Esophagus squamous epithelium (tissue), 5 donors: ENCODE results near the gene PLEKHA7. TPM values are rescaled to one million over a fixed set of nuclear protein-coding genes. Genes with fewer than 3 reads are reported as not detected.
A peak's percentile ranks its signal among the peaks of the same experiment; 100 is the strongest.

ENCODE experiments used
- DNase-seq: peaks from one replicate; lab custom pipeline; 2025; lab: John Stamatoyannopoulos, UW
- H3K27ac ChIP-seq, 4 donors: fragments of 200-600 bp; sonication (generic); one replicate each; pipeline ENCODE4 v1.5.1; 2016 to 2019; ENCODE audit warnings: mild to moderate bottlenecking in 1 of 4
- H3K27me3 ChIP-seq, 4 donors: fragments of 200-600 bp; sonication (generic); 1 replicate in 3 of 4; 2 replicates in 1 of 4; pipeline versions ENCODE4 v1.5.1 to v1.6.0; 2017 to 2021; ENCODE audit warnings: antibody characterized with exemption in 1 of 4
- H3K36me3 ChIP-seq, 3 donors: fragments of 200-600 bp; sonication (generic); one replicate each; pipeline ENCODE4 v1.5.1; 2016 to 2019
- H3K4me1 ChIP-seq, 3 donors: fragments of 200-600 bp; sonication (generic); one replicate each; pipeline ENCODE4 v1.5.1; 2017 to 2019
- H3K4me3 ChIP-seq, 4 donors: fragments of 200-600 bp; sonication (generic); 1 replicate in 3 of 4; 2 replicates in 1 of 4; pipeline ENCODE4 v1.5.1; 2016 to 2019; ENCODE audit warnings: mild to moderate bottlenecking in 2 of 4, moderate library complexity in 1 of 4
- H3K9me3 ChIP-seq, 3 donors: fragments of 200-600 bp; sonication (generic); one replicate each; pipeline ENCODE4 v1.5.1; 2016 to 2019
- CTCF ChIP-seq, 6 experiments: fragments of 450-650 bp in 4 of 6; fragments of 200-600 bp in 2 of 6; sonication (generic) in 2 of 6; IDR thresholded peaks; one replicate each; pipeline ENCODE4 v1.5.1; 2016 to 2019; ENCODE audit warnings: antibody characterized with exemption in 6 of 6, mild to moderate bottlenecking in 4 of 6, moderate library complexity in 4 of 6
- POLR2A ChIP-seq, 4 donors: fragments of 450-650 bp; IDR thresholded peaks; one replicate each; pipeline ENCODE4 v1.6.1; 2017; ENCODE audit warnings: antibody characterized with exemption in 4 of 4, mild to moderate bottlenecking in 4 of 4, moderate library complexity in 3 of 4
- WGBS, 2 donors: methylation state at CpG; one replicate each; pipeline ENCODE4 v1.1.5; 2018; 5-methylcytosine and 5-hydroxymethylcytosine counted together
- intact Hi-C: fragments of 100-400 bp; cut with DNase I; formaldehyde crosslinking; loops from one replicate; pipeline ENCODE4 v1.15.0; 2022
- total RNA-seq, 4 donors: library from RNA; depleted of rRNA; stranded (reverse); fragments of >200 nt; gene quantifications; one replicate each; pipeline ENCODE4 v1.1.0, GENCODE V29; 2016
- donor health status: DM: yes; HTN: yes; CAD: no.

PLEKHA7 gene
- total RNA-seq, 4 donors from 2014 or later: 49.8 to 129 (median 59.3) TPM

GRCh38 chr11:16806791-16807190 is 207.4 kb downstream of the PLEKHA7 start:
- peaks cover 0 to 71% (median 41%) of the 10 kb centered on the region in 3 donors for H3K4me1 ChIP-seq
- H3K36me3 ChIP-seq: peaks cover 0 to 46% (median 0%) of the 10 kb centered on the region in 3 donors
- H3K27me3 ChIP-seq: no peaks in the 10 kb centered on the region
- no peaks in the 10 kb centered on the region for H3K9me3 ChIP-seq
- no peak overlapping the region for H3K4me3 ChIP-seq
- H3K27ac ChIP-seq: peak overlapping the region in 2 of 4 donors; percentile 42 to 43
- no peak for TF ChIP-seq CTCF (IDR thresholded peaks at IDR 0.05)
- TF ChIP-seq POLR2A (IDR thresholded peaks at IDR 0.05): no peak
- DNase-seq: no peak
- 25 to 40% methylated on average over 9 to 11 of the region's 11 CpGs for WGBS, 2 donors
- intact Hi-C loops: no loop called here

GRCh38 chr11:16805938-16806337 is 208.3 kb downstream of the PLEKHA7 start:
- H3K4me3 ChIP-seq: no peak overlapping the region
- H3K4me1 ChIP-seq: peaks cover 0 to 63% (median 37%) of the 10 kb centered on the region in 3 donors
- peak overlapping the region in 1 of 4 donors; percentile 42 for H3K27ac ChIP-seq
- no peak for DNase-seq
- no peaks in the 10 kb centered on the region for H3K27me3 ChIP-seq
- intact Hi-C loops: no loop called here
- peaks cover 0 to 46% (median 5%) of the 10 kb centered on the region in 3 donors for H3K36me3 ChIP-seq
- no peaks in the 10 kb centered on the region for H3K9me3 ChIP-seq
- no peak for TF ChIP-seq CTCF (IDR thresholded peaks at IDR 0.05)
- no peak for TF ChIP-seq POLR2A (IDR thresholded peaks at IDR 0.05)
- WGBS, 2 donors: 81 to 84% methylated on average over 8 of the region's 8 CpGs

GRCh38 chr11:16804104-16804947 is 209.9 kb downstream of the PLEKHA7 start:
- Histone ChIP-seq H3K4me3 (no peak overlapping the region), H3K4me1 (peaks cover 0 to 47% (median 28%) of the 10 kb centered on the region in 3 donors), H3K9me3 (no peaks in the 10 kb centered on the region), H3K27me3 (no peaks in the 10 kb centered on the region), H3K36me3 (peaks cover 0 to 62% (median 5%) of the 10 kb centered on the region in 3 donors), H3K27ac (peak overlapping the region in 1 of 4 donors; percentile 5)
- DNase-seq: no peak
- TF ChIP-seq CTCF (IDR thresholded peaks at IDR 0.05): no peak
- TF ChIP-seq POLR2A (IDR thresholded peaks at IDR 0.05): no peak
- intact Hi-C loops: no loop called here
- 53 to 58% methylated on average over 6 to 7 of the region's 7 CpGs for WGBS, 2 donors

GRCh38 chr11:16801288-16801980 is 212.8 kb downstream of the PLEKHA7 start:
- TF ChIP-seq CTCF (IDR thresholded peaks at IDR 0.05) (no peak), POLR2A (IDR thresholded peaks at IDR 0.05) (no peak)
- intact Hi-C loops: no loop called here
- Histone ChIP-seq H3K4me3 (no peak overlapping the region), H3K36me3 (peaks cover 0 to 85% (median 5%) of the 10 kb centered on the region in 3 donors), H3K9me3 (no peaks in the 10 kb centered on the region), H3K27ac (no peak overlapping the region), H3K4me1 (peaks cover 0 to 24% (median 13%) of the 10 kb centered on the region in 3 donors), H3K27me3 (no peaks in the 10 kb centered on the region)
- no peak for DNase-seq
- WGBS, 2 donors: 91 to 92% methylated on average over 4 to 8 of the region's 10 CpGs

GRCh38 chr11:16800382-16800781 is 213.8 kb downstream of the PLEKHA7 start:
- H3K27ac ChIP-seq: no peak overlapping the region
- H3K27me3 ChIP-seq: no peaks in the 10 kb centered on the region
- H3K36me3 ChIP-seq: peaks cover 0 to 79% (median 5%) of the 10 kb centered on the region in 3 donors
- peaks cover 0 to 16% (median 8%) of the 10 kb centered on the region in 3 donors for H3K4me1 ChIP-seq
- no peak overlapping the region for H3K4me3 ChIP-seq
- intact Hi-C loops: no loop called here
- no peaks in the 10 kb centered on the region for H3K9me3 ChIP-seq
- TF ChIP-seq POLR2A (IDR thresholded peaks at IDR 0.05) (no peak), CTCF (IDR thresholded peaks at IDR 0.05) (no peak)
- DNase-seq: no peak
